ENCODE results near the gene VSTM5. TPM values are rescaled to one million over a fixed set of nuclear protein-coding genes. Genes with fewer than 3 reads are reported as not detected.

VSTM5 gene
- total and polyA plus RNA-seq, 2 donors from 2014 or later, result 0.41 to 1.8 TPM

GRCh38 chr11:93784145-93784934 is 66.1 kb downstream of the VSTM5 start, which contains the start of gene MED17:
Gene MED17 (plus strand): TSS chr11:93784282. CDS start chr11:93784514, 232 bp downstream.
- H3K4me3 ChIP-seq (ENCODE audit: low read length in 3 of 3), result peak within 1 kb of the TSS; percentile 70 to 99 (median 75)
- FAIRE-seq (peak; percentile 52), DNase-seq (peak; percentile 95 to 98 (median 97))
- peaks cover 3 to 8% (median 4%) of the 10 kb centered on the region in 3 donors for H3K4me1 ChIP-seq (ENCODE audit: control insufficient read depth in 2 of 3, insufficient read depth in 2 of 3, low read depth in 1 of 3, low read length in 3 of 3)
- H3K9me3 ChIP-seq (ENCODE audit: control insufficient read depth in 2 of 3, insufficient read depth in 1 of 3, low read length in 3 of 3), result no peaks in the 10 kb centered on the region
- H3K27me3 ChIP-seq (ENCODE audit: control insufficient read depth, insufficient read depth, low read length), result no peaks in the 10 kb centered on the region
- TF ChIP-seq CTCF (IDR thresholded peaks at IDR 0.05; ENCODE audit: borderline replicate concordance, extremely low read depth, insufficient read depth), result peak; percentile 27
- intact Hi-C loops (cut with DNase I), result no loop called here
- peaks cover 0 to 7% (median 0%) of the 10 kb centered on the region in 3 donors for H3K36me3 ChIP-seq (ENCODE audit: control insufficient read depth in 2 of 3, insufficient read depth in 3 of 3, low read length in 3 of 3)
- H3K27ac ChIP-seq (ENCODE audit: low read depth in 2 of 2, low read length in 2 of 2), result peak within 1 kb of the TSS; percentile 82 to 96
- peak within 1 kb of the TSS; percentile 71 to 98 (median 79) for H3K9ac ChIP-seq (ENCODE audit: low read length in 3 of 3)

GRCh38 chr11:93783765-93784144 is 66.7 kb downstream of the VSTM5 start:
- no peak for TF ChIP-seq CTCF (IDR thresholded peaks at IDR 0.05; ENCODE audit: borderline replicate concordance, extremely low read depth, insufficient read depth)
- H3K36me3 ChIP-seq (ENCODE audit: control insufficient read depth in 2 of 3, insufficient read depth in 3 of 3, low read length in 3 of 3), result peaks cover 0 to under 1% (median 0%) of the 10 kb centered on the region in 3 donors
- FAIRE-seq, result no peak
- no peaks in the 10 kb centered on the region for H3K9me3 ChIP-seq (ENCODE audit: control insufficient read depth in 2 of 3, insufficient read depth in 1 of 3, low read length in 3 of 3)
- peak overlapping the region; percentile 49 to 98 (median 71) for H3K9ac ChIP-seq (ENCODE audit: low read length in 3 of 3)
- H3K27me3 ChIP-seq (ENCODE audit: control insufficient read depth, insufficient read depth, low read length), result no peaks in the 10 kb centered on the region
- intact Hi-C loops (cut with DNase I), result no loop called here
- peak overlapping the region; percentile 70 to 99 (median 75) for H3K4me3 ChIP-seq (ENCODE audit: low read length in 3 of 3)
- DNase-seq, result no peak
- H3K4me1 ChIP-seq (ENCODE audit: control insufficient read depth in 2 of 3, insufficient read depth in 2 of 3, low read depth in 1 of 3, low read length in 3 of 3), result peaks cover 3 to 8% (median 4%) of the 10 kb centered on the region in 3 donors
- peak overlapping the region in 1 of 2 donors; percentile 17 for H3K27ac ChIP-seq (ENCODE audit: low read depth in 2 of 2, low read length in 2 of 2)

- FAIRE-seq, result no peak
Measured at GRCh38 chr11:93783362-93783761, 67.1 kb downstream of the VSTM5 start.

More at GRCh38 chr11:93783362-93783761, 67.1 kb downstream of the VSTM5 start:
- no peaks in the 10 kb centered on the region for H3K27me3 ChIP-seq (ENCODE audit: control insufficient read depth, insufficient read depth, low read length)
- H3K9me3 ChIP-seq (ENCODE audit: control insufficient read depth in 2 of 3, insufficient read depth in 1 of 3, low read length in 3 of 3), result no peaks in the 10 kb centered on the region
- H3K36me3 ChIP-seq (ENCODE audit: control insufficient read depth in 2 of 3, insufficient read depth in 3 of 3, low read length in 3 of 3), result no peaks in the 10 kb centered on the region
- H3K9ac ChIP-seq (ENCODE audit: low read length in 3 of 3), result peak overlapping the region in 2 of 3 donors; percentile 71 to 98
- intact Hi-C loops (cut with DNase I), result no loop called here
- peak overlapping the region; percentile 70 to 99 (median 75) for H3K4me3 ChIP-seq (ENCODE audit: low read length in 3 of 3)
- peaks cover 3 to 8% (median 4%) of the 10 kb centered on the region in 3 donors for H3K4me1 ChIP-seq (ENCODE audit: control insufficient read depth in 2 of 3, insufficient read depth in 2 of 3, low read depth in 1 of 3, low read length in 3 of 3)
- H3K27ac ChIP-seq (ENCODE audit: low read depth in 2 of 2, low read length in 2 of 2), result no peak overlapping the region
- no peak for DNase-seq
- TF ChIP-seq CTCF (IDR thresholded peaks at IDR 0.05; ENCODE audit: borderline replicate concordance, extremely low read depth, insufficient read depth), result no peak

Data from kidney (tissue), 14 donors.